Erythroblast (primary cell): ENCODE measurements around the gene MCUB.

Source experiments
- GATA1 ChIP-seq: IDR thresholded peaks from 2 replicates; pipeline ENCODE4 v1.6.1; 2011; ENCODE audit warnings: low read depth, mild to moderate bottlenecking, control low read depth, low read length, moderate library complexity
- POLR2A ChIP-seq: IDR thresholded peaks from 2 replicates; pipeline ENCODE4 v1.6.1; 2011; ENCODE audit warnings: mild to moderate bottlenecking, low read length

GRCh38 chr4:109728385-109728784 is 168.3 kb downstream of the MCUB start:
- TF ChIP-seq POLR2A = no peak
- TF ChIP-seq GATA1 = no peak
